Spleen (tissue), 7 donors: ENCODE data around the gene KLHDC10.

ENCODE experiments used
- POLR2A ChIP-seq, 3 donors: fragments of 450-650 bp; IDR thresholded peaks; one replicate each; pipeline ENCODE4 v1.5.1; 2017; ENCODE audit warnings: antibody characterized with exemption in 3 of 3, mild to moderate bottlenecking in 1 of 3
- POLR2AphosphoS5 ChIP-seq, 3 donors: sonication (generic); formaldehyde crosslinking; IDR thresholded peaks; one replicate each; pipeline ENCODE4 v1.5.1; 2017; ENCODE audit warnings: antibody characterized with exemption in 3 of 3
- TF ChIP-seq, protein P1 (sequence below), 11 experiments: fragments of 200-600 bp in 7 of 11; fragments of 450-650 bp in 4 of 11; sonication (generic) in 4 of 11; IDR thresholded peaks in 8 of 11; conservative IDR thresholded peaks in 3 of 11; 1 replicate in 7 of 11; 2 replicates in 4 of 11; pipeline versions ENCODE4 v1.4.0 to v1.8.0; 2016 to 2021; ENCODE audit warnings: antibody characterized with exemption in 11 of 11, inconsistent platforms in 4 of 11, mild to moderate bottlenecking in 1 of 11
- donor health status: DM: no; HTN: no; CAD: no; lungs with moderate emphysema.
- donor health status: DM: no; HTN: no; CAD: no.
- donor health status: DM: no; HTN: no; CAD: no.

DNA sequence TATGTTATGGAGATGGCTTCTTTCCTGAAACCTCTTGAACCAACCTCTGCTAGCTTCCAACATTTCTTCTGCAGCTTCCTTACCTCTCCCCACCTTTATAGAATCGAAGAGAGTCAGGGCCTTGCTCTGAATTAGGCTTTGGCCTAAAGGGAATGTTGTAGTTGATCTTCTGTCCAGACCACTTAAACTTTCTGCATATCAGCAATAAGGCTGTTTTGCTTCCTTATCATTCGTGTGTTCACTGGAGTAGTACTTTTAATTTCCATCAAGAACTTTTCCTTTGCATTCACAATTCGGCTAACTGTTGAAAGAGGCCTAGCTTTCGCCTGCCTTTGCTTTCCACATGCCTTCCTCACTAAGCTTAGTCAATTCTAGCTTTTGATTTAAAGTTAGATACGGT lies 48.0 kb downstream of the KLHDC10 start:
- TF ChIP-seq POLR2A (IDR thresholded peaks at IDR 0.05) = no peak
- TF ChIP-seq, protein P1, sequence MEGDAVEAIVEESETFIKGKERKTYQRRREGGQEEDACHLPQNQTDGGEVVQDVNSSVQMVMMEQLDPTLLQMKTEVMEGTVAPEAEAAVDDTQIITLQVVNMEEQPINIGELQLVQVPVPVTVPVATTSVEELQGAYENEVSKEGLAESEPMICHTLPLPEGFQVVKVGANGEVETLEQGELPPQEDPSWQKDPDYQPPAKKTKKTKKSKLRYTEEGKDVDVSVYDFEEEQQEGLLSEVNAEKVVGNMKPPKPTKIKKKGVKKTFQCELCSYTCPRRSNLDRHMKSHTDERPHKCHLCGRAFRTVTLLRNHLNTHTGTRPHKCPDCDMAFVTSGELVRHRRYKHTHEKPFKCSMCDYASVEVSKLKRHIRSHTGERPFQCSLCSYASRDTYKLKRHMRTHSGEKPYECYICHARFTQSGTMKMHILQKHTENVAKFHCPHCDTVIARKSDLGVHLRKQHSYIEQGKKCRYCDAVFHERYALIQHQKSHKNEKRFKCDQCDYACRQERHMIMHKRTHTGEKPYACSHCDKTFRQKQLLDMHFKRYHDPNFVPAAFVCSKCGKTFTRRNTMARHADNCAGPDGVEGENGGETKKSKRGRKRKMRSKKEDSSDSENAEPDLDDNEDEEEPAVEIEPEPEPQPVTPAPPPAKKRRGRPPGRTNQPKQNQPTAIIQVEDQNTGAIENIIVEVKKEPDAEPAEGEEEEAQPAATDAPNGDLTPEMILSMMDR (IDR thresholded peaks at IDR 0.05 in 8 of 11, conservative IDR thresholded peaks at IDR 0.05 in 3 of 11) = no peak
- TF ChIP-seq POLR2AphosphoS5 (IDR thresholded peaks at IDR 0.05) = no peak
